Caco-2 (cell line): ENCODE results near the gene SLC10A7. TPM values are rescaled to one million over a fixed set of nuclear protein-coding genes. Genes with fewer than 3 reads are reported as not detected.

Source experiments
- BruUV-seq: library from RNA; stranded (reverse); fragments of 400-500 nt; replicated peaks from 2 replicates; lab custom pipeline; 2021; lab: Mats Ljungman, UMichigan
- CTCF ChIA-PET: fragments of 300-600 bp; sonication (Branson Sonifier 250); formaldehyde crosslinking; loops from one replicate; lab custom pipeline; 2022; ENCODE audit warnings: antibody characterized with exemption; lab: Charles Lee
- POLR2A ChIA-PET: fragments of 300-600 bp; sonication (Branson Sonifier 250); formaldehyde crosslinking; loops from one replicate; lab custom pipeline; 2022; ENCODE audit warnings: antibody characterized with exemption; lab: Charles Lee
- DNase-seq, 2 experiments: peaks; one replicate each; pipeline versions ENCODE4 v3.0.0 to v3.0.0-alpha.2; 2020 to 2022
- H3K27me3 ChIP-seq: replicated peaks from 2 replicates; pipeline ENCODE4 v1.6.0; 2011; ENCODE audit warnings: low read length; ENCODE audit not compliant: control insufficient read depth, insufficient read depth
- H3K36me3 ChIP-seq: 2 replicates; pipeline ENCODE4 v1.5.1; 2011; ENCODE audit warnings: low read length; ENCODE audit not compliant: control insufficient read depth, insufficient read depth
- H3K4me1 ChIP-seq: fragments of 250-450 bp; sonication (Bioruptor Pico); 2 replicates; pipeline ENCODE4 v1.5.1; 2020; ENCODE audit warnings: mild to moderate bottlenecking
- H3K4me3 ChIP-seq: 2 replicates; pipeline ENCODE4 v1.5.1; 2011; ENCODE audit warnings: low read depth, mild to moderate bottlenecking, control low read depth, low read length
- H3K9me3 ChIP-seq: fragments of 250-450 bp; sonication (Bioruptor Pico); 2 replicates; pipeline ENCODE4 v1.5.1; 2020; ENCODE audit warnings: mild to moderate bottlenecking, moderate library complexity
- H3K27ac Mint-ChIP-seq: one replicate; pipeline ENCODE4 v1.8.0; 2022; ENCODE audit warnings: mixed read lengths; ENCODE audit not compliant: unreplicated experiment
- H3K27me3 Mint-ChIP-seq: one replicate; pipeline ENCODE4 v1.8.0; 2022; ENCODE audit warnings: mixed read lengths; ENCODE audit not compliant: insufficient read depth, unreplicated experiment
- H3K36me3 Mint-ChIP-seq: one replicate; pipeline ENCODE4 v1.8.0; 2022; ENCODE audit warnings: mild to moderate bottlenecking, mixed read lengths; ENCODE audit not compliant: insufficient read depth, unreplicated experiment
- H3K4me1 Mint-ChIP-seq: one replicate; pipeline ENCODE4 v1.8.0; 2022; ENCODE audit warnings: low read depth, mixed read lengths; ENCODE audit not compliant: unreplicated experiment
- H3K4me3 Mint-ChIP-seq: one replicate; pipeline ENCODE4 v1.8.0; 2022; ENCODE audit warnings: mild to moderate bottlenecking, moderate library complexity, mixed read lengths; ENCODE audit not compliant: unreplicated experiment
- H3K9me3 Mint-ChIP-seq: one replicate; pipeline ENCODE4 v1.8.0; 2022; ENCODE audit warnings: mixed read lengths; ENCODE audit not compliant: unreplicated experiment
- intact Hi-C: fragments of 100-400 bp; cut with micrococcal nuclease; formaldehyde crosslinking; loops from one replicate; pipeline ENCODE4 v1.10.0; 2022; ENCODE audit not compliant: unreplicated experiment
- total RNA-seq: library from RNA; stranded (reverse); gene quantifications from 2 replicates; pipeline ENCODE4 v1.2.3, GENCODE V29; 2022
- TF ChIP-seq, protein P1 (sequence below), 2 experiments: fragments of 200-600 bp in 1 of 2; IDR thresholded peaks; 1 replicate in 1 of 2; 2 replicates in 1 of 2; pipeline versions ENCODE4 v1.5.1 to v1.8.0; 2011 to 2022; ENCODE audit warnings: antibody characterized with exemption in 1 of 2, control low read depth in 1 of 2, inconsistent platforms in 1 of 2, low read depth in 1 of 2, low read length in 1 of 2, mild to moderate bottlenecking in 1 of 2, moderate library complexity in 1 of 2; ENCODE audit not compliant: insufficient read depth in 1 of 2, severe bottlenecking in 1 of 2, unreplicated experiment in 1 of 2

SLC10A7 gene
- total RNA-seq, 1 experiment from 2014 or later = 12.1 TPM

DNA sequence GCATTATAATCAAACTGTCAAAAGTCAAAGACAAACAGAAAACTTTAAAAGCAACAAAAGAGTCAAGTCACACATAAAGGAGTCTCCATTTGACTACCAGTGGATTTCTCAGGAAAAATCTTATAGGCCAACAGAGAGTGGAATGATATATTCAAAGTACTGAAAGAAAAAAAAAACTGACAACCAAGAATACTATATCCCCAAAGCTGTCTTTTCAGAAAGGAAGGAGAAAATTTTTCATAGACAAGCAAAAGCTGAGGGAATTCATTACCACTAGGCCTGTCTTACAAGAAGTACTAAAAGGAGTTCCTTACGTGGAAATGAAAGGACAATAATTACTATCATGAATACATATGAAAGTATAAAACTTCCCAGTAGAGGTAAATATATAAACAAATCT is 39.0 kb downstream of the SLC10A7 start:
- H3K4me3 ChIP-seq = no peak overlapping the region
- peaks cover 12% of the 10 kb centered on the region for H3K9me3 Mint-ChIP-seq
- H3K4me1 Mint-ChIP-seq = no peaks in the 10 kb centered on the region
- H3K27me3 Mint-ChIP-seq = no peaks in the 10 kb centered on the region
- 0 out of 2 replicates have a peak, but pooled peaks cover 4% of the 10 kb centered on the region for H3K9me3 ChIP-seq
- no peak for DNase-seq
- intact Hi-C loops = no loop called here
- H3K4me1 ChIP-seq = no peaks in the 10 kb centered on the region
- no peak overlapping the region for H3K4me3 Mint-ChIP-seq
- no peak overlapping the region for H3K27ac Mint-ChIP-seq
- no TSS peak for BruUV-seq
- H3K36me3 Mint-ChIP-seq = no peaks in the 10 kb centered on the region
- TF ChIP-seq, protein P1, sequence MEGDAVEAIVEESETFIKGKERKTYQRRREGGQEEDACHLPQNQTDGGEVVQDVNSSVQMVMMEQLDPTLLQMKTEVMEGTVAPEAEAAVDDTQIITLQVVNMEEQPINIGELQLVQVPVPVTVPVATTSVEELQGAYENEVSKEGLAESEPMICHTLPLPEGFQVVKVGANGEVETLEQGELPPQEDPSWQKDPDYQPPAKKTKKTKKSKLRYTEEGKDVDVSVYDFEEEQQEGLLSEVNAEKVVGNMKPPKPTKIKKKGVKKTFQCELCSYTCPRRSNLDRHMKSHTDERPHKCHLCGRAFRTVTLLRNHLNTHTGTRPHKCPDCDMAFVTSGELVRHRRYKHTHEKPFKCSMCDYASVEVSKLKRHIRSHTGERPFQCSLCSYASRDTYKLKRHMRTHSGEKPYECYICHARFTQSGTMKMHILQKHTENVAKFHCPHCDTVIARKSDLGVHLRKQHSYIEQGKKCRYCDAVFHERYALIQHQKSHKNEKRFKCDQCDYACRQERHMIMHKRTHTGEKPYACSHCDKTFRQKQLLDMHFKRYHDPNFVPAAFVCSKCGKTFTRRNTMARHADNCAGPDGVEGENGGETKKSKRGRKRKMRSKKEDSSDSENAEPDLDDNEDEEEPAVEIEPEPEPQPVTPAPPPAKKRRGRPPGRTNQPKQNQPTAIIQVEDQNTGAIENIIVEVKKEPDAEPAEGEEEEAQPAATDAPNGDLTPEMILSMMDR (IDR thresholded peaks at IDR 0.05; ENCODE audit: insufficient read depth in 1 of 2, low read depth in 1 of 2, low read length in 1 of 2, severe bottlenecking in 1 of 2, unreplicated experiment in 1 of 2) = no peak
- H3K36me3 ChIP-seq = no peaks in the 10 kb centered on the region
- H3K27me3 ChIP-seq = no peaks in the 10 kb centered on the region
- ChIA-PET POLR2A (no interaction called here), CTCF (no interaction called here)

DNA sequence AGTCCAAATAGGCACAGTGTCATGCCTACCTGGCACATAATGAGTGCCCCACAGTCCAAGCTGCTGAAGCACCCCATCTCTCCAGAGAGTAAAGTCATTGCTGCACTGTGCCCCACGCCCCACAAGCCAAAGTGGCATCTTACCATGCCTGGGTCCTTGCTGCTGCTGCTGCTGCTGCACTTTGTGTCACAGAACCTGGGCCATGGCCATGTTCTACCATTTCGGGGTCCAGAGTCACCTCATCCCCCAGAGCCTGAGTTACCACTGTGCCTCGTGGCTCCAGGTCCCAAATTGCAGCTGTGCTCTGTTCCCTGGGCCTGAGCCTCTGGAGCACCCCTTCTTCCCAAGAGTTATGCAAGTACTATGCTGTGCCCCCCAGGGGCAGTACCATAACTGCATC is 40.5 kb downstream of the SLC10A7 start:
- Histone ChIP-seq H3K9me3 (0 out of 2 replicates have a peak, but pooled peaks cover 4% of the 10 kb centered on the region), H3K4me1 (no peaks in the 10 kb centered on the region), H3K4me3 (no peak overlapping the region), H3K36me3 (no peaks in the 10 kb centered on the region), H3K27me3 (no peaks in the 10 kb centered on the region)
- Mint-ChIP-seq H3K4me1 (no peaks in the 10 kb centered on the region), H3K27ac (no peak overlapping the region), H3K36me3 (no peaks in the 10 kb centered on the region), H3K4me3 (no peak overlapping the region), H3K27me3 (no peaks in the 10 kb centered on the region), H3K9me3 (peaks cover 12% of the 10 kb centered on the region)
- ChIA-PET POLR2A (no interaction called here), CTCF (no interaction called here)
- intact Hi-C loops = no loop called here
- TF ChIP-seq, protein P1 (IDR thresholded peaks at IDR 0.05; ENCODE audit: insufficient read depth in 1 of 2, low read depth in 1 of 2, low read length in 1 of 2, severe bottlenecking in 1 of 2, unreplicated experiment in 1 of 2) = no peak
- no peak for DNase-seq
- BruUV-seq = no TSS peak

DNA sequence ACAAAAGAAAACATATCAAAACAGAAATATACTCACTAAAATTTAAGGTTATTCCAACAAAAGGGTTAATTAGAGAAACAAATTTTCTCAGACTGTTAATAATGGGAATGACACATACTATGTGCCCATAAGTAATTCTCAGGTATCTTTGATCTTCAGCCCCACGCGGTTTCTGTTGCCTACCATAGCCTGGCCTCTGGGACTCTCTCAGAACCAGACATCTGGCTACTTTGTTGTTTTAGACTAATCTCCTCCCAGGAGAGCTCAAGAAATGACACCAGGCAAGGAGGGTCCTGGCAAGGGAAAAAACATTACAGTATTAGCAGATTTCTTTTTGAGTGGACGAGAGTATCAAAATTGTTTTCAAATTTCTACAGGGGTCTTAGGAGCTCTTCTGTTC is 43.7 kb downstream of the SLC10A7 start:
- DNase-seq = no peak
- BruUV-seq = no TSS peak
- H3K36me3 Mint-ChIP-seq = no peaks in the 10 kb centered on the region
- H3K4me3 Mint-ChIP-seq = no peak overlapping the region
- ChIA-PET POLR2A (no interaction called here), CTCF (no interaction called here)
- H3K27me3 Mint-ChIP-seq = no peaks in the 10 kb centered on the region
- no peaks in the 10 kb centered on the region for H3K36me3 ChIP-seq
- TF ChIP-seq, protein P1 (IDR thresholded peaks at IDR 0.05; ENCODE audit: insufficient read depth in 1 of 2, low read depth in 1 of 2, low read length in 1 of 2, severe bottlenecking in 1 of 2, unreplicated experiment in 1 of 2) = no peak
- no peak overlapping the region for H3K27ac Mint-ChIP-seq
- H3K9me3 Mint-ChIP-seq = peaks cover 2% of the 10 kb centered on the region
- no peaks in the 10 kb centered on the region for H3K4me1 Mint-ChIP-seq
- intact Hi-C loops = no loop called here
- no peaks in the 10 kb centered on the region for H3K4me1 ChIP-seq
- no peak overlapping the region for H3K4me3 ChIP-seq
- no peaks in the 10 kb centered on the region for H3K27me3 ChIP-seq
- H3K9me3 ChIP-seq = 0 out of 2 replicates have a peak, but pooled peaks cover under 1% of the 10 kb centered on the region
